Measurements from ENCODE around the gene COL5A1. TPM values are rescaled to one million over a fixed set of nuclear protein-coding genes. Genes with fewer than 3 reads are reported as not detected.

Gene COL5A1
- total RNA-seq, 1 donor from 2014 or later = 28.9 TPM

DNA sequence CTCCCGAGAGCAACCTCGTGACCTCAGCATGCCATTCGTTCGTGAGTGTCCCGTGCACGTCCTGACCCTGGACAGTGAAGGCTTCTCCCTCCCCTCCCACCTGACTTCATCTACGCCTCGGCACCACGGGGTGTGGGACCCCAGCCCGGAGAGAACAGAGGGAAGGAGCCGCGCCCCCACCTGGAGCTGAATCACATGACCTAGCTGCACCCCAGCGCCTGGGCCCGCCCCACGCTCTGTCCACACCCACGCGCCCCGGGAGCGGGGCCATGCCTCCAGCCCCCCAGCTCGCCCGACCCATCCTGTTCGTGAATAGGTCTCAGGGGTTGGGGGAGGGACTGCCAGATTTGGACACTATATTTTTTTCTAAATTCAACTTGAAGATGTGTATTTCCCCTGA, 200.7 kb downstream of the COL5A1 start:
- DNase-seq = no peak
- Mint-ChIP-seq H3K4me1 (ENCODE audit: low read depth, unreplicated experiment) (peaks cover 3% of the 10 kb centered on the region), H3K9me3 (ENCODE audit: unreplicated experiment) (no peaks in the 10 kb centered on the region), H3K27ac (ENCODE audit: unreplicated experiment) (no peak overlapping the region), H3K4me3 (ENCODE audit: unreplicated experiment) (no peak overlapping the region), H3K27me3 (ENCODE audit: unreplicated experiment) (peaks cover 3% of the 10 kb centered on the region), H3K36me3 (ENCODE audit: unreplicated experiment) (no peaks in the 10 kb centered on the region)
- TF ChIP-seq, protein P1, sequence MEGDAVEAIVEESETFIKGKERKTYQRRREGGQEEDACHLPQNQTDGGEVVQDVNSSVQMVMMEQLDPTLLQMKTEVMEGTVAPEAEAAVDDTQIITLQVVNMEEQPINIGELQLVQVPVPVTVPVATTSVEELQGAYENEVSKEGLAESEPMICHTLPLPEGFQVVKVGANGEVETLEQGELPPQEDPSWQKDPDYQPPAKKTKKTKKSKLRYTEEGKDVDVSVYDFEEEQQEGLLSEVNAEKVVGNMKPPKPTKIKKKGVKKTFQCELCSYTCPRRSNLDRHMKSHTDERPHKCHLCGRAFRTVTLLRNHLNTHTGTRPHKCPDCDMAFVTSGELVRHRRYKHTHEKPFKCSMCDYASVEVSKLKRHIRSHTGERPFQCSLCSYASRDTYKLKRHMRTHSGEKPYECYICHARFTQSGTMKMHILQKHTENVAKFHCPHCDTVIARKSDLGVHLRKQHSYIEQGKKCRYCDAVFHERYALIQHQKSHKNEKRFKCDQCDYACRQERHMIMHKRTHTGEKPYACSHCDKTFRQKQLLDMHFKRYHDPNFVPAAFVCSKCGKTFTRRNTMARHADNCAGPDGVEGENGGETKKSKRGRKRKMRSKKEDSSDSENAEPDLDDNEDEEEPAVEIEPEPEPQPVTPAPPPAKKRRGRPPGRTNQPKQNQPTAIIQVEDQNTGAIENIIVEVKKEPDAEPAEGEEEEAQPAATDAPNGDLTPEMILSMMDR (IDR thresholded peaks at IDR 0.05; ENCODE audit: partially characterized antibody, unreplicated experiment) = no peak

DNA sequence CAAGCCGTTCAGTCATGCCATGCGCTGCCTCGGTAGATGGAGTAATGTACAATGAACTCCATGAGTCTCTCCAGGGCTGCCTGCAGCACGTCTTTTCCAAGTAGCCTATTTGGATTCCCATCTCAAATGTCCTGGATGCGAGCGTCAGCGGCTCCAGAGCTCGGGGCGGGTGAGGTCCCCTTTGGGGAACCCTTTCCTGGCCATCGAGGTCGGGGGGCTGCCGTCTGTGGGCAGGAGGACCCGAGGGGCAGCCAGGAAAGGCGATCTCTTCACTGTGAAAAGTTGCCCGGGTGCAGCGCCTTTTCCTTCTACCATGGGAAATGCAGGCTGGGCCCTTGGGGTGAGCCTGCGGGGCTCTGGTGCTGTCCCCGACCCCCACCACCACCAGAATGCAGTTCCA, 202.1 kb downstream of the COL5A1 start:
- H3K36me3 Mint-ChIP-seq (ENCODE audit: unreplicated experiment) = no peaks in the 10 kb centered on the region
- no peak for DNase-seq
- H3K27ac Mint-ChIP-seq (ENCODE audit: unreplicated experiment) = no peak overlapping the region
- H3K9me3 Mint-ChIP-seq (ENCODE audit: unreplicated experiment) = no peaks in the 10 kb centered on the region
- TF ChIP-seq, protein P1 (IDR thresholded peaks at IDR 0.05; ENCODE audit: partially characterized antibody, unreplicated experiment) = no peak
- H3K4me3 Mint-ChIP-seq (ENCODE audit: unreplicated experiment) = no peak overlapping the region
- no peaks in the 10 kb centered on the region for H3K27me3 Mint-ChIP-seq (ENCODE audit: unreplicated experiment)
- peaks cover 3% of the 10 kb centered on the region for H3K4me1 Mint-ChIP-seq (ENCODE audit: low read depth, unreplicated experiment)

DNA sequence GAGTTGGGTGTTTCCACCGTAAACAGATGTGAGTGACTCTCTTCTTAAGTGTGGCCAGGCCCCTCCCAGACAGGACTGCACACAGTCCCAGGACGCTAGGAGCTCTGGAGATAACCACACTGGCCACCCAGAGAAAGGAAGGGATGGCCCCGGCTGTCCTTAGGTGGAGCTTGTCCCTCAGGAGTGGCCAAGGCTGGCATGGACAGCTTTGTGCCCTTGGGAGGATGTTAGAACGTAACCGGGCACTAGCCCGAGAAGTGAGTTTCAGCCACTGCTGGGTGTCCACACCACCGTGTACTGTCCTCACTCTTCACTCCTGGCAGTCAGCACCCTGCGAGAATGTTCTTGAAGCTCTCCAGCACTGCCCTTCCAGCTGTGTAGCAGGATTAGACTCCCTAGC, 203.2 kb downstream of the COL5A1 start:
- H3K9me3 Mint-ChIP-seq (ENCODE audit: unreplicated experiment) = no peaks in the 10 kb centered on the region
- TF ChIP-seq, protein P1 (IDR thresholded peaks at IDR 0.05; ENCODE audit: partially characterized antibody, unreplicated experiment) = no peak
- no peaks in the 10 kb centered on the region for H3K36me3 Mint-ChIP-seq (ENCODE audit: unreplicated experiment)
- no peaks in the 10 kb centered on the region for H3K27me3 Mint-ChIP-seq (ENCODE audit: unreplicated experiment)
- no peak for DNase-seq
- peaks cover 3% of the 10 kb centered on the region for H3K4me1 Mint-ChIP-seq (ENCODE audit: low read depth, unreplicated experiment)
- H3K4me3 Mint-ChIP-seq (ENCODE audit: unreplicated experiment) = no peak overlapping the region
- no peak overlapping the region for H3K27ac Mint-ChIP-seq (ENCODE audit: unreplicated experiment)

DNA sequence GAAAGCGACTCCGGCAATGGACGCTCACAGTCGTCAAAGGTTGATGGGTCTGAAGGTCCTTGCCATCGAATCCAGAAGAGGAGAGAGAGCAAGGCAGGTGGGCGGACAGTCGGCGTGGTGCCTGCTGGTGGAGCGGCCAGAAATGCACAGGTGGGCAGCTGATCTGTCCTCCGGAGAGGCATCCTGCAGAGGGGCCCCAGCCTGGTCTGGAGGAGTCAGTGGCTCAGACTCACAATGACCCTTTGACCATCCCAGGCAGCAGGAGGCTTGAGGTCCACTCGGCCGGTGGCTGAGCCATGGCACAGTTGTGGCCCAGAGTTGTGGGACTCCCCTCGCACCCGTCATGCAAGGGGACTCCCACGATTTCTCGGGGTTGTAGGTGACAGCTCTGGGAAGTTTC, 204.6 kb downstream of the COL5A1 start:
- TF ChIP-seq, protein P1 (IDR thresholded peaks at IDR 0.05; ENCODE audit: partially characterized antibody, unreplicated experiment) = no peak
- Mint-ChIP-seq H3K27ac (ENCODE audit: unreplicated experiment) (no peak overlapping the region), H3K9me3 (ENCODE audit: unreplicated experiment) (peaks cover 3% of the 10 kb centered on the region), H3K4me1 (ENCODE audit: low read depth, unreplicated experiment) (peaks cover 3% of the 10 kb centered on the region), H3K27me3 (ENCODE audit: unreplicated experiment) (no peaks in the 10 kb centered on the region), H3K36me3 (ENCODE audit: unreplicated experiment) (no peaks in the 10 kb centered on the region), H3K4me3 (ENCODE audit: unreplicated experiment) (no peak overlapping the region)
- no peak for DNase-seq

DNA sequence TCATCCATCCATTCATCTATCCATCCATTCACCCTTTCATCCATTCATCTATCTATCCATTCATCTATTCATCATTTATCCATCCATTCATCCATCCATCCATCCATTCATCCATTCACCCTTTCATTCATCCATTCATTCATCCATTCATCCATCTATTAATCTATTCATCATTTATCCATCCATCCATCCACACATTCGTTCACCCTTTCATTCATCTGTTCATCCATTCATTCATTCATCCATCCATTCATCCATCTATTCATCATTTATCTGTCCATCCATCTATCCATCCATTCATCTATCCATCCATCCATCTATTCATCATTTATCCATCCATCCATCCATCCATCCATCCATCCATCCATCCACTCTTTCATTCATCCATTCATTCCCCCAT, 205.1 kb downstream of the COL5A1 start:
- Mint-ChIP-seq H3K27ac (ENCODE audit: unreplicated experiment) (no peak overlapping the region), H3K4me1 (ENCODE audit: low read depth, unreplicated experiment) (peaks cover 3% of the 10 kb centered on the region), H3K9me3 (ENCODE audit: unreplicated experiment) (peaks cover 3% of the 10 kb centered on the region), H3K4me3 (ENCODE audit: unreplicated experiment) (no peak overlapping the region), H3K36me3 (ENCODE audit: unreplicated experiment) (no peaks in the 10 kb centered on the region), H3K27me3 (ENCODE audit: unreplicated experiment) (no peaks in the 10 kb centered on the region)
- DNase-seq = no peak
- TF ChIP-seq, protein P1 (IDR thresholded peaks at IDR 0.05; ENCODE audit: partially characterized antibody, unreplicated experiment) = no peak

Measured in glutamatergic neuron (in vitro differentiated cells).